K562 (cell line): Measurements from ENCODE around the gene SCML2. TPM values are rescaled to one million over a fixed set of nuclear protein-coding genes. Genes with fewer than 3 reads are reported as not detected.

Experiments
- ATAC-seq: fragments of 200-7000 bp; cut with Tn5 transposase; 3 replicates; pipeline ENCODE4 v1.9.1; 2020; ENCODE audit warnings: moderate library complexity
- BruUV-seq: library from RNA; stranded (reverse); fragments of 400-500 nt; replicated peaks from 2 replicates; lab custom pipeline; 2021; lab: Mats Ljungman, UMichigan
- CTCF ChIA-PET: fragments of 300-600 bp; formaldehyde crosslinking; extraction: SDS; loops from one replicate; lab custom pipeline; 2021; ENCODE audit warnings: low intra/inter-chr PET ratio; lab: Yijun Ruan, JAX
- POLR2A ChIA-PET: fragments of 300-600, 350-650 bp; sonication (Branson Sonifier 250); formaldehyde crosslinking; extraction: SDS; loops from one replicate; lab custom pipeline; 2021; ENCODE audit warnings: antibody characterized with exemption, inconsistent platforms; lab: Yijun Ruan, JAX
- DNase-seq, 4 experiments: peaks; one replicate each; pipeline versions ENCODE4 v3.0.0 to v3.0.0-alpha.2; 2011 to 2018; ENCODE audit warnings: low spot score in 3 of 4, mixed read lengths in 3 of 4; ENCODE audit errors: extremely low read depth in 1 of 4
- FAIRE-seq: peaks from 2 replicates; lab custom pipeline; 2011; peaks lifted over from hg19 to GRCh38; lab: Jason Lieb, UNC
- H2AFZ ChIP-seq: 2 replicates; pipeline ENCODE4 v1.6.0; 2011; ENCODE audit warnings: low read depth, low read length, control low read depth, inconsistent platforms
- H3K27ac ChIP-seq: fragments of 200-600 bp; 3 replicates; pipeline ENCODE4 v1.8.0; 2011; ENCODE audit warnings: low read depth, mild to moderate bottlenecking, control low read depth, inconsistent platforms, low read length, moderate library complexity, mixed read lengths; ENCODE audit errors: extremely low read depth
- H3K27me3 ChIP-seq, 2 experiments: fragments of 300-600 bp in 1 of 2; 2 replicates in 1 of 2; 3 replicates in 1 of 2; pipeline versions ENCODE4 v1.6.0 to v1.8.0; 2011; ENCODE audit warnings: inconsistent platforms in 2 of 2, low read length in 2 of 2, mild to moderate bottlenecking in 1 of 2, mixed read lengths in 1 of 2, moderate library complexity in 1 of 2; ENCODE audit not compliant: control insufficient read depth in 2 of 2, insufficient read depth in 2 of 2
- H3K36me3 ChIP-seq: fragments of 300-600 bp; 3 replicates; pipeline ENCODE4 v1.8.0; 2011; ENCODE audit warnings: mild to moderate bottlenecking, low read length, inconsistent platforms; ENCODE audit not compliant: control insufficient read depth, insufficient read depth
- H3K4me1 ChIP-seq, 2 experiments: fragments of 200-600 bp in 1 of 2; replicated peaks in 1 of 2; 2 replicates in 1 of 2; 3 replicates in 1 of 2; pipeline versions ENCODE4 v1.5.1 to v1.8.0; 2011; ENCODE audit warnings: inconsistent platforms in 2 of 2, low read length in 2 of 2, mild to moderate bottlenecking in 1 of 2, mixed read lengths in 1 of 2, moderate library complexity in 1 of 2; ENCODE audit not compliant: control insufficient read depth in 2 of 2, insufficient read depth in 2 of 2
- H3K4me2 ChIP-seq: 2 replicates; pipeline ENCODE4 v1.6.1; 2011; ENCODE audit warnings: low read length, control low read depth, inconsistent platforms, mixed read lengths; ENCODE audit not compliant: insufficient read depth
- H3K4me3 ChIP-seq: fragments of 200-600 bp; sonication (generic), shearing (Covaris generic); 2 replicates; pipeline ENCODE4 v1.5.1; 2016; ENCODE audit warnings: control low read depth, inconsistent platforms
- H3K79me2 ChIP-seq: fragments of 200-600 bp; 3 replicates; pipeline ENCODE4 v1.8.0; 2011; ENCODE audit warnings: low read length, inconsistent platforms; ENCODE audit not compliant: control insufficient read depth, insufficient read depth
- H3K9ac ChIP-seq, 2 experiments: 2 replicates each; pipeline versions ENCODE4 v1.6.0 to v1.6.1; 2011; ENCODE audit warnings: low read depth in 2 of 2, low read length in 2 of 2, control low read depth in 1 of 2, inconsistent platforms in 1 of 2, mild to moderate bottlenecking in 1 of 2, mixed read lengths in 1 of 2; ENCODE audit not compliant: insufficient read depth in 1 of 2
- H3K9me1 ChIP-seq: one replicate; pipeline ENCODE4 v1.6.0; 2011; ENCODE audit warnings: inconsistent platforms, mild to moderate bottlenecking, low read length, moderate library complexity; ENCODE audit not compliant: control insufficient read depth, insufficient read depth
- H3K9me3 ChIP-seq: replicated peaks from 2 replicates; pipeline ENCODE4 v1.5.1; 2011; ENCODE audit warnings: low read depth, low read length, inconsistent platforms; ENCODE audit not compliant: control insufficient read depth, insufficient read depth
- H4K20me1 ChIP-seq: replicated peaks from 2 replicates; pipeline ENCODE4 v1.6.1; 2011; ENCODE audit warnings: low read length, inconsistent platforms, mixed read lengths; ENCODE audit not compliant: control insufficient read depth, insufficient read depth
- BCL6 ChIP-seq: fragments of 250-450 bp; sonication (Bioruptor Pico); IDR thresholded peaks from 2 replicates; pipeline ENCODE4 v1.4.0; 2020
- FOXA3 ChIP-seq, 2 experiments: fragments of 450-650 bp in 1 of 2; sonication (generic) in 1 of 2; formaldehyde crosslinking; IDR thresholded peaks in 1 of 2; conservative IDR thresholded peaks in 1 of 2; 2 replicates each; pipeline versions ENCODE4 v1.4.0 to v1.8.0; 2020 to 2022; ENCODE audit warnings: mild to moderate bottlenecking in 2 of 2, missing genetic modification reagents in 1 of 2
- RNF2 ChIP-seq: sonication (generic); IDR thresholded peaks from 2 replicates; pipeline ENCODE4 v1.6.1; 2016
- SAFB2 ChIP-seq: fragments of 200-400 bp; formaldehyde crosslinking; IDR thresholded peaks from 2 replicates; pipeline ENCODE4 v1.6.1; 2018; ENCODE audit warnings: borderline replicate concordance, low read length, low read depth, moderate library complexity; ENCODE audit not compliant: severe bottlenecking
- ZBTB49 ChIP-seq: sonication (generic); formaldehyde crosslinking; IDR thresholded peaks from 2 replicates; pipeline ENCODE4 v1.8.0; 2022; ENCODE audit warnings: missing genetic modification reagents, mild to moderate bottlenecking, borderline replicate concordance
- ZNF217 ChIP-seq: sonication (generic); formaldehyde crosslinking; IDR thresholded peaks from 2 replicates; pipeline ENCODE4 v1.8.0; 2022; ENCODE audit warnings: mild to moderate bottlenecking, missing genetic modification reagents
- WGBS: fragments of 100-300 bp; shearing (Covaris generic); methylation state at CpG from one replicate; pipeline ENCODE4 v1.1.6; 2016; ENCODE audit warnings: low coverage, mixed read lengths; ENCODE audit not compliant: insufficient coverage; ENCODE audit errors: missing lambda C conversion rate; 5-methylcytosine and 5-hydroxymethylcytosine counted together
- in situ Hi-C: fragments of 300-500 bp; cut with MboI; formaldehyde crosslinking; loops from 4 replicates; pipeline ENCODE4 v1.15.0; 2018; ENCODE audit warnings: inconsistent platforms, mixed read lengths
- intact Hi-C: fragments of 100-400 bp; cut with micrococcal nuclease; formaldehyde crosslinking; loops from 2 replicates; pipeline ENCODE4 v1.14.2; 2022
- polyA plus RNA-seq, 8 experiments: library from polyadenylated mRNA; depleted of rRNA in 4 of 8; stranded (reverse) in 5 of 8; unstranded in 3 of 8; fragments of >200 nt; fragmentation: Nextera tagmentation in 2 of 8; fragmentation: Illumina TruSeq in 1 of 8; extraction: Ambion mirVana in 2 of 8; extraction: Trizol in 1 of 8; gene quantifications; 2 replicates each; pipeline versions ENCODE4 v1.2.1 to v1.2.3, GENCODE V29; 2011 to 2014; ENCODE audit warnings: inconsistent platforms in 1 of 8, missing spikeins in 1 of 8
- total RNA-seq, 7 experiments: library from RNA; depleted of rRNA in 6 of 7; stranded (reverse); fragments of >200 nt in 6 of 7; fragmentation: Illumina TruSeq in 2 of 7; extraction: Trizol in 2 of 7; gene quantifications; 2 replicates each; pipeline versions ENCODE4 v1.2.1 to v1.2.3, GENCODE V29; 2011 to 2021; ENCODE audit warnings: low replicate concordance in 1 of 7

The SCML2 gene
- total and polyA plus RNA-seq, 9 of the 15 experiments (the other 6 are each of a cell fraction or from before 2014, with no cell fraction given): 15.1 to 30.8 (median 22.9) TPM

GRCh38 chrX:18291006-18291545, 63.4 kb downstream of the SCML2 start:
- no peak for ATAC-seq

More at GRCh38 chrX:18291006-18291545, 63.4 kb downstream of the SCML2 start:
- ChIA-PET POLR2A (no interaction called here), CTCF (no interaction called here)
- Histone ChIP-seq H3K4me1 (no peaks in the 10 kb centered on the region), H3K79me2 (peaks cover 11% of the 10 kb centered on the region; the same call in 2 of the 3 replicates), H3K4me2 (no peak overlapping the region), H3K9me1 (no peaks in the 10 kb centered on the region), H3K9ac (no peak overlapping the region), H2AFZ (no peak overlapping the region), H3K27me3 (no peaks in the 10 kb centered on the region), H3K27ac (no peak overlapping the region), H3K9me3 (no peaks in the 10 kb centered on the region), H3K4me3 (no peak overlapping the region), H3K36me3 (no peaks in the 10 kb centered on the region), H4K20me1 (no peaks in the 10 kb centered on the region)
- 90% methylated on average over 7 of the region's 7 CpGs for WGBS
- TF ChIP-seq SAFB2 (no peak), ZBTB49 (CRISPR knock-in tag) (no peak), RNF2 (no peak), FOXA3 (CRISPR knock-in tag; conservative IDR thresholded peaks at IDR 0.05 in 1 of 2, IDR thresholded peaks at IDR 0.05 in 1 of 2) (no peak), ZNF217 (no peak), BCL6 (CRISPR knock-in tag) (no peak)
- no TSS peak for BruUV-seq
- DNase-seq (no peak), FAIRE-seq (no peak)
- in situ Hi-C loops (no loop called here), intact Hi-C loops (no loop called here)
